CD4-positive, alpha-beta T cell (primary cell): ENCODE data around the gene E2F1. TPM values are rescaled to one million over a fixed set of nuclear protein-coding genes. Genes with fewer than 3 reads are reported as not detected.

Experiments
- ATAC-seq: fragments of 200-7000 bp; cut with Tn5 transposase; one replicate; pipeline ENCODE4 v1.10.0; 2022; ENCODE audit warnings: mild to moderate bottlenecking; ENCODE audit not compliant: poor library complexity
- CTCF ChIA-PET: fragments of 350-600 bp; sonication (Branson Sonifier 250); formaldehyde crosslinking; loops from one replicate; lab custom pipeline; 2021; ENCODE audit warnings: antibody characterized with exemption, inconsistent platforms; lab: Charles Lee
- POLR2A ChIA-PET: fragments of 350-600 bp; sonication (Branson Sonifier 250); formaldehyde crosslinking; loops from one replicate; lab custom pipeline; 2021; ENCODE audit warnings: antibody characterized with exemption, inconsistent platforms; lab: Charles Lee
- DNase-seq, 14 experiments: peaks; one replicate each; pipeline ENCODE4 v3.0.0-alpha.2; 2013 to 2020; ENCODE audit warnings: mixed read lengths in 2 of 14
- H3K27ac ChIP-seq, 2 donors: one replicate each; pipeline versions ENCODE4 v1.5.1 to v1.7.0; 2013; ENCODE audit warnings: low read length in 2 of 2, low read depth in 1 of 2, mild to moderate bottlenecking in 1 of 2
- H3K27me3 ChIP-seq, 2 experiments: 1 replicate in 1 of 2; 2 replicates in 1 of 2; pipeline versions ENCODE4 v1.6.1 to v1.7.0; 2013; ENCODE audit warnings: low read length in 2 of 2, control low read depth in 1 of 2, mild to moderate bottlenecking in 1 of 2, moderate library complexity in 1 of 2; ENCODE audit not compliant: insufficient read depth in 2 of 2, control insufficient read depth in 1 of 2
- H3K36me3 ChIP-seq: one replicate; pipeline ENCODE4 v1.6.1; 2013; ENCODE audit warnings: low read length, control low read depth; ENCODE audit not compliant: insufficient read depth
- H3K4me1 ChIP-seq: one replicate; pipeline ENCODE4 v1.6.1; 2013; ENCODE audit warnings: low read length, control low read depth; ENCODE audit not compliant: insufficient read depth
- H3K4me3 ChIP-seq: one replicate; pipeline ENCODE4 v1.5.1; 2013; ENCODE audit warnings: mild to moderate bottlenecking, low read length, moderate library complexity
- H3K9me3 ChIP-seq, 2 experiments: 1 replicate in 1 of 2; 2 replicates in 1 of 2; pipeline versions ENCODE4 v1.6.1 to v1.7.0; 2013; ENCODE audit warnings: low read length in 2 of 2, mild to moderate bottlenecking in 2 of 2, control low read depth in 1 of 2, moderate library complexity in 1 of 2; ENCODE audit not compliant: control insufficient read depth in 1 of 2, insufficient read depth in 1 of 2
- H3K27ac Mint-ChIP-seq: one replicate; pipeline ENCODE4 v1.8.0; 2020; ENCODE audit warnings: mixed read lengths
- H3K27me3 Mint-ChIP-seq: one replicate; pipeline ENCODE4 v1.8.0; 2021; ENCODE audit warnings: mixed read lengths
- H3K36me3 Mint-ChIP-seq: one replicate; pipeline ENCODE4 v1.8.0; 2021; ENCODE audit warnings: low read depth, mixed read lengths
- H3K4me1 Mint-ChIP-seq: one replicate; pipeline ENCODE4 v1.8.0; 2021; ENCODE audit warnings: low read depth, mixed read lengths
- H3K4me3 Mint-ChIP-seq: one replicate; pipeline ENCODE4 v1.8.0; 2020; ENCODE audit warnings: mild to moderate bottlenecking, mixed read lengths
- H3K9me3 Mint-ChIP-seq: one replicate; pipeline ENCODE4 v1.8.0; 2020; ENCODE audit warnings: mixed read lengths
- intact Hi-C, 2 experiments: fragments of 100-400 bp; cut with DNase I in 1 of 2; cut with micrococcal nuclease in 1 of 2; formaldehyde crosslinking; loops; one replicate each; pipeline versions ENCODE4 v1.15.1 to v1.9.0; 2023 to 2025; cut with DNase I, micrococcal nuclease
- polyA plus RNA-seq, 2 donors: library from polyadenylated mRNA; unstranded; fragments of 120-200 nt; gene quantifications; one replicate each; pipeline ENCODE4 v1.2.1, GENCODE V29; 2013
- total RNA-seq, 174 experiments: library from RNA in 2 of 174; stranded (reverse) in 2 of 174; gene quantifications; one replicate each; pipeline ENCODE4 v1.2.3 and lab custom pipeline; 2021 to 2026
- TF ChIP-seq, protein P1 (sequence below): fragments of 200-600 bp; IDR thresholded peaks from one replicate; pipeline ENCODE4 v1.8.0; 2022; ENCODE audit warnings: antibody characterized with exemption, mild to moderate bottlenecking

The E2F1 gene, protein sequence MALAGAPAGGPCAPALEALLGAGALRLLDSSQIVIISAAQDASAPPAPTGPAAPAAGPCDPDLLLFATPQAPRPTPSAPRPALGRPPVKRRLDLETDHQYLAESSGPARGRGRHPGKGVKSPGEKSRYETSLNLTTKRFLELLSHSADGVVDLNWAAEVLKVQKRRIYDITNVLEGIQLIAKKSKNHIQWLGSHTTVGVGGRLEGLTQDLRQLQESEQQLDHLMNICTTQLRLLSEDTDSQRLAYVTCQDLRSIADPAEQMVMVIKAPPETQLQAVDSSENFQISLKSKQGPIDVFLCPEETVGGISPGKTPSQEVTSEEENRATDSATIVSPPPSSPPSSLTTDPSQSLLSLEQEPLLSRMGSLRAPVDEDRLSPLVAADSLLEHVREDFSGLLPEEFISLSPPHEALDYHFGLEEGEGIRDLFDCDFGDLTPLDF
- total RNA-seq, result 1 to 10 TPM; 1.2 to 1.6 TPM
- 1.3 TPM for polyA plus RNA-seq (2013, experiment 1 of 2)
- 2.7 TPM for polyA plus RNA-seq (2013, experiment 2 of 2)
- total RNA-seq (lab: John Stamatoyannopoulos, UW), result 0.62 to 122 (median 7.8) reads per million in 172 experiments

DNA sequence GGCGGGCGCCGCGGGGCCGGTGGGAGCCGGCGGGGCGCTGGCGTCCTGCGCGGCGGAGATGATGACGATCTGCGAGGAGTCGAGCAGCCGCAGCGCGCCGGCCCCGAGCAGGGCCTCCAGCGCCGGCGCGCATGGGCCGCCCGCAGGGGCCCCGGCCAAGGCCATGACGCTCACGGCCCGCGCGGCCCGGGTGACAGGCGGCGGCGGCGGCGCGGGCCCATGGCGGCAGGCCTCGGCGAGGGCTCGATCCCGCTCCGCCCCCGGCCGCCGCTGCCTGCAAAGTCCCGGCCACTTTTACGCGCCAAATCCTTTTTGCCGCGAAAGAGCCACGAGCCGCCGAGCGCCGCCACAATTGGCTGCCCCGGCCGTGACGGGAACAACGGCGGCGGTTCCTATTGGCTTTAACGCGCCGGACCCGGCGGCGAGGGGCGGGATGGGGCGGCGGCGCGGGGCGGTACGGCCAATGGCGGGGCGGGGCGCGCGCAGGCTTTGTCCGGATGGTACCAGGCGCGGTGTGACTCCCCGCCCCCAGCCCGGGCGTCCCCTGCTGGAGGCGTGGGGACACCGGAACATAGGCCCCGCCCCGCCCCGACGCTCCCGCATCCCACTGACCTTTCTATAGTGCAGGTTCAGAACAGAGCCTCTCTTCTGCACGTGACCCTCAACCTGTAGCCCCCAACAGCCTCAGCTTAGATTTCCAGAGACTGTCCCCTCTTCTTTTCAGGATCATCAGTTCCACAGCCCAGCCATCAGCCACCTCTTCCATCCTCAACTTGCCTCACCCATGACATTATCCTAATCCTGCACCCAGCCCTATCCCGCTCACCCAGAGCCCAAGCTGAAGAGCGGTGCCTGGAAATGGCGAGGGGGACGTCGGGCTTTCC is at the start of gene E2F1:
TSS of gene E2F1 (minus strand) at position 286 of the 884 bp plus-strand sequence. CDS start at position 165, 121 bp downstream.
- peaks cover 50% of the 10 kb centered on the region for H3K4me1 ChIP-seq
- H3K4me3 ChIP-seq, result peak within 1 kb of the TSS; percentile 47
- ATAC-seq, result peak; percentile 94
- Mint-ChIP-seq H3K4me1 (peaks cover 50% of the 10 kb centered on the region), H3K4me3 (peak within 1 kb of the TSS; percentile 89), H3K27ac (peak within 1 kb of the TSS; percentile 39), H3K36me3 (no peaks in the 10 kb centered on the region), H3K9me3 (no peaks in the 10 kb centered on the region), H3K27me3 (no peaks in the 10 kb centered on the region)
- no peaks in the 10 kb centered on the region for H3K9me3 ChIP-seq
- TF ChIP-seq, protein P1, sequence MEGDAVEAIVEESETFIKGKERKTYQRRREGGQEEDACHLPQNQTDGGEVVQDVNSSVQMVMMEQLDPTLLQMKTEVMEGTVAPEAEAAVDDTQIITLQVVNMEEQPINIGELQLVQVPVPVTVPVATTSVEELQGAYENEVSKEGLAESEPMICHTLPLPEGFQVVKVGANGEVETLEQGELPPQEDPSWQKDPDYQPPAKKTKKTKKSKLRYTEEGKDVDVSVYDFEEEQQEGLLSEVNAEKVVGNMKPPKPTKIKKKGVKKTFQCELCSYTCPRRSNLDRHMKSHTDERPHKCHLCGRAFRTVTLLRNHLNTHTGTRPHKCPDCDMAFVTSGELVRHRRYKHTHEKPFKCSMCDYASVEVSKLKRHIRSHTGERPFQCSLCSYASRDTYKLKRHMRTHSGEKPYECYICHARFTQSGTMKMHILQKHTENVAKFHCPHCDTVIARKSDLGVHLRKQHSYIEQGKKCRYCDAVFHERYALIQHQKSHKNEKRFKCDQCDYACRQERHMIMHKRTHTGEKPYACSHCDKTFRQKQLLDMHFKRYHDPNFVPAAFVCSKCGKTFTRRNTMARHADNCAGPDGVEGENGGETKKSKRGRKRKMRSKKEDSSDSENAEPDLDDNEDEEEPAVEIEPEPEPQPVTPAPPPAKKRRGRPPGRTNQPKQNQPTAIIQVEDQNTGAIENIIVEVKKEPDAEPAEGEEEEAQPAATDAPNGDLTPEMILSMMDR, result peak; percentile 23
- H3K27ac ChIP-seq, result no peak within 1 kb of the TSS
- no peaks in the 10 kb centered on the region for H3K27me3 ChIP-seq
- POLR2A ChIA-PET, result interaction anchor here (0.5 to 1.8 kb wide), 7 partner anchors 19 to 243 kb away, joined by 3 to 9 read pairs (median 4); partner anchors contain the start of genes PXMP4, SNTA1 and ZNF341
- H3K36me3 ChIP-seq, result no peaks in the 10 kb centered on the region
- intact Hi-C loops, result loop anchor here in 1 of 2 experiments (2.0 to 10.0 kb wide), 3 partner anchors 34 to 426 kb away; partner anchors contain the start of genes EIF2S2, PXMP4 and RALY
- CTCF ChIA-PET, result interaction anchor here (2.3 to 3.1 kb wide), 2 partner anchors 18 to 19 kb away, joined by 12 to 15 read pairs; no protein-coding TSS in a partner anchor
- peak; percentile 81 to 97 (median 94) for DNase-seq

DNA sequence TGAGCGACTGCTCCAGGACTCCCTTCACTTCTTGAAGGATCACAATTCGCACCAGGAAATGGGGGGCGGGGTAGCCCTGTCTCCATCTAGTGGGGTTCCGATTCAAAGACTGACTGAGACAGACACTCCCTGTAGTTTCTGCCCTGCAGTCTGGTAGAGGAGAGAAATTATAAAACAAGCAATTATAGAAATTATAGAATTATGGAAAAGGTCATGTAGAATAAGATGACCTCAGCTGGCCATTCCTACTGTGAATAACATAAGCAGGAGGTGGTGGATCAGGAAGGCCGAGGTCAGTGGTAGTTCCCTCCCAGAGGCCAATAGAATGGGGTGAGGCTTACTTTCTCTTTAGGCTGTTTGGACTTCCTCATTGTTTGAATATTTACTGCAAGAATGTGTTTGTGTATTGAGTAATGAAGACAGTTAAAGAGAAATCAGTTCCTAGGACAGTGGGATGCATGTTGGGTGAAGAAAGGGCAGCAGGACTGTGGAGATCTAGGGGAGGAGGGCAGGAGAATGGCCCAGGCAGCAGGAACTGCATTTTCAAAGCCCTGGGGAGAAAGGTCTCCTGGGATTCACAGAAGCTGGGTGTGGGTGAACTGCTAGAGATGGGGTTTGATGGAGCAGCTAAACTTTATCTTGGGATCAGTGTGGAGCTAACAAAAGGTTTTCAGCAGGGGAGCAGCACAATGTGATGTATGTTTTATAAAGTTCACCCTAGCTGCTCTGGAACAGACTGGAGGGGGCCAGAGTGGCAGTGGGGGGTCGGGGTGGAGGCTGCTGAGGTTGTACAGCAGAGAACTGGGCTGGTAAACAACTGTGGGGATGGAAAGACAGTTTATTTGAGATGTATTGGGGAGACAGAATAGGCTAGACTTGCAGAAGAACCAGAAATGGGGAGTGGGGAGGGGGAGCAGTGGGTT is 47.7 kb upstream of the E2F1 start:
- H3K4me1 ChIP-seq, result peaks cover 28% of the 10 kb centered on the region
- no peaks in the 10 kb centered on the region for H3K27me3 Mint-ChIP-seq
- DNase-seq (peak in 3 of 14 experiments; percentile 13 to 33 (median 26)), ATAC-seq (no peak)
- H3K9me3 Mint-ChIP-seq, result peaks cover 5% of the 10 kb centered on the region
- H3K4me1 Mint-ChIP-seq, result peaks cover 22% of the 10 kb centered on the region
- H3K36me3 ChIP-seq, result no peaks in the 10 kb centered on the region
- H3K4me3 ChIP-seq, result no peak overlapping the region
- no peaks in the 10 kb centered on the region for H3K27me3 ChIP-seq
- H3K9me3 ChIP-seq, result peaks cover 6 to 18% of the 10 kb centered on the region in 2 experiments
- ChIA-PET CTCF (interaction anchor here (2.1 to 2.5 kb wide), 2 partner anchors 15 to 66 kb away, joined by 7 to 19 read pairs; partner anchors contain the start of gene PXMP4), POLR2A (interaction anchor here (1.6 to 3.6 kb wide), 4 partner anchors 13 to 260 kb away, joined by 4 to 53 read pairs (median 18); partner anchors contain the start of genes C20orf144, PXMP4 and RALY)
- H3K36me3 Mint-ChIP-seq, result peaks cover 24% of the 10 kb centered on the region
- H3K4me3 Mint-ChIP-seq, result peak overlapping the region; percentile 74
- peak overlapping the region; percentile 96 for H3K27ac Mint-ChIP-seq
- TF ChIP-seq, protein P1, result no peak
- intact Hi-C loops, result loop anchor here (2.0 to 10.0 kb wide), 7 partner anchors 69 to 628 kb away; partner anchors contain the start of genes ACTL10 (in 1 of the 2), C20orf144 (in 1 of the 2), CHMP4B (in 1 of the 2) and EIF2S2 (in 1 of the 2)
- H3K27ac ChIP-seq, result no peak overlapping the region
